ENCODE measurements around the gene THAP12.
"Not testable (repeated sequence)": the region's sequence is repeated elsewhere in the genome, so short reads cannot be mapped to it uniquely, and the experiment has no call there.

The THAP12 gene

GRCh38 chr11:76323375-76323774 is 57.6 kb downstream of the THAP12 start:
- not testable (repeated sequence) for DNase-seq

GRCh38 chr11:76322942-76323341 is 58.0 kb downstream of the THAP12 start:
- no peak for DNase-seq

GRCh38 chr11:76322540-76322939 is 58.4 kb downstream of the THAP12 start:
- no peak for DNase-seq

- DNase-seq: no peak
Measured at GRCh38 chr11:76321820-76322524, 59.0 kb downstream of the THAP12 start.

GRCh38 chr11:76321340-76321739 is 59.6 kb downstream of the THAP12 start:
- no peak for DNase-seq

- DNase-seq: no peak
Measured at GRCh38 chr11:76320929-76321328, 60.0 kb downstream of the THAP12 start.

- DNase-seq: not testable (repeated sequence)
Measured at GRCh38 chr11:76319798-76320197, 61.1 kb downstream of the THAP12 start.

GRCh38 chr11:76318744-76319384 is 62.1 kb downstream of the THAP12 start:
- peak; percentile 77 for DNase-seq

GRCh38 chr11:76317296-76317695 is 63.6 kb downstream of the THAP12 start:
- no peak for DNase-seq

- DNase-seq: no peak
Measured at GRCh38 chr11:76316726-76317125, 64.2 kb downstream of the THAP12 start.

GRCh38 chr11:76315182-76315853 is 65.6 kb downstream of the THAP12 start:
- no peak for DNase-seq

GRCh38 chr11:76314741-76315090 is 66.2 kb downstream of the THAP12 start:
- no peak for DNase-seq

GRCh38 chr11:76313913-76314740 is 66.8 kb downstream of the THAP12 start:
- DNase-seq: no peak

GRCh38 chr11:76313271-76313670 is 67.7 kb downstream of the THAP12 start:
- no peak for DNase-seq

- DNase-seq: no peak
Measured at GRCh38 chr11:76310832-76311595, 69.9 kb downstream of the THAP12 start.

- no peak for DNase-seq
Measured at GRCh38 chr11:76307978-76308747, 72.8 kb downstream of the THAP12 start.

- no peak for DNase-seq
Measured at GRCh38 chr11:76307396-76307795, 73.5 kb downstream of the THAP12 start.

GRCh38 chr11:76303399-76303798 is 77.5 kb downstream of the THAP12 start:
- DNase-seq: no peak

GRCh38 chr11:76302996-76303395 is 77.9 kb downstream of the THAP12 start:
- no peak for DNase-seq

Data from NCI-H2029 (cell line).